NCI-H2196 (cell line): ENCODE measurements around the gene TAPT1.
A peak's percentile ranks its signal among the peaks of the same experiment; 100 is the strongest.
"Not testable (repeated sequence)": the region's sequence is repeated elsewhere in the genome, so short reads cannot be mapped to it uniquely, and the experiment has no call there.

Experiments used
- DNase-seq: peaks from one replicate; lab custom pipeline; 2025; ENCODE audit not compliant: unreplicated experiment; lab: John Stamatoyannopoulos, UW

TAPT1 gene

GRCh38 chr4:16225863-16226815, at the start of gene TAPT1:
TSS of gene TAPT1 (minus strand) at chr4:16226471. CDS start at chr4:16226457, 14 bp downstream.
- peak; percentile 67 for DNase-seq

- DNase-seq, result no peak
These were observed 45.1 kb upstream of the TAPT1 start for GRCh38 chr4:16271411-16271810.

- no peak for DNase-seq
These were observed 44.4 kb upstream of the TAPT1 start for GRCh38 chr4:16270454-16271328.

GRCh38 chr4:16269742-16270453, 43.6 kb upstream of the TAPT1 start:
- not testable (repeated sequence) for DNase-seq

GRCh38 chr4:16269240-16269639, 43.0 kb upstream of the TAPT1 start:
- DNase-seq, result no peak

- DNase-seq, result no peak
These were observed 42.0 kb upstream of the TAPT1 start for GRCh38 chr4:16268290-16268689.

GRCh38 chr4:16267639-16268038, 41.4 kb upstream of the TAPT1 start:
- no peak for DNase-seq

GRCh38 chr4:16265820-16266219, 39.5 kb upstream of the TAPT1 start:
- DNase-seq, result no peak

- peak; percentile 39 for DNase-seq
These were observed 38.5 kb upstream of the TAPT1 start for GRCh38 chr4:16264798-16265197.

- no peak for DNase-seq
These were observed 36.8 kb upstream of the TAPT1 start for GRCh38 chr4:16263056-16263455.

- DNase-seq, result no peak
These were observed 35.9 kb upstream of the TAPT1 start for GRCh38 chr4:16262188-16262587.

GRCh38 chr4:16261313-16261878, 35.1 kb upstream of the TAPT1 start:
- no peak for DNase-seq

- no peak for DNase-seq
These were observed 33.6 kb upstream of the TAPT1 start for GRCh38 chr4:16259889-16260246.

- DNase-seq, result no peak
These were observed 33.1 kb upstream of the TAPT1 start for GRCh38 chr4:16259241-16259888.

GRCh38 chr4:16257611-16258010, 31.3 kb upstream of the TAPT1 start:
- no peak for DNase-seq

- no peak for DNase-seq
These were observed 30.1 kb upstream of the TAPT1 start for GRCh38 chr4:16256343-16256742.

- DNase-seq, result no peak
These were observed 29.5 kb upstream of the TAPT1 start for GRCh38 chr4:16255730-16256129.

- no peak for DNase-seq
These were observed 27.1 kb upstream of the TAPT1 start for GRCh38 chr4:16253127-16253960.

GRCh38 chr4:16250661-16251365, 24.5 kb upstream of the TAPT1 start:
- DNase-seq, result no peak
